ENCODE measurements around the gene DOC2A. TPM values are rescaled to one million over a fixed set of nuclear protein-coding genes. Genes with fewer than 3 reads are reported as not detected.

The DOC2A gene
- total RNA-seq, result 0.24 TPM
- 1.3 TPM for polyA plus RNA-seq
- long read RNA-seq, donor 1, result 0 reads
- long read RNA-seq, donor 2, result 0 reads
- long read RNA-seq, donor 3, result 0 reads
- long read RNA-seq, donor 4, result 0 reads
- long read RNA-seq, donor 5, result 0 reads
- long read RNA-seq, donor 6, result 0 reads
- long read RNA-seq, donor 7, result 0 reads
- long read RNA-seq, donor 8, result 0 reads
- long read RNA-seq, donor 9, partial matches to known transcripts, result 8 of 8 reads
- long read RNA-seq, donor 9, other reads (novel, unspliced or antisense), result 0 of 8 reads
- long read RNA-seq, donor 10, result 0 reads

DNA sequence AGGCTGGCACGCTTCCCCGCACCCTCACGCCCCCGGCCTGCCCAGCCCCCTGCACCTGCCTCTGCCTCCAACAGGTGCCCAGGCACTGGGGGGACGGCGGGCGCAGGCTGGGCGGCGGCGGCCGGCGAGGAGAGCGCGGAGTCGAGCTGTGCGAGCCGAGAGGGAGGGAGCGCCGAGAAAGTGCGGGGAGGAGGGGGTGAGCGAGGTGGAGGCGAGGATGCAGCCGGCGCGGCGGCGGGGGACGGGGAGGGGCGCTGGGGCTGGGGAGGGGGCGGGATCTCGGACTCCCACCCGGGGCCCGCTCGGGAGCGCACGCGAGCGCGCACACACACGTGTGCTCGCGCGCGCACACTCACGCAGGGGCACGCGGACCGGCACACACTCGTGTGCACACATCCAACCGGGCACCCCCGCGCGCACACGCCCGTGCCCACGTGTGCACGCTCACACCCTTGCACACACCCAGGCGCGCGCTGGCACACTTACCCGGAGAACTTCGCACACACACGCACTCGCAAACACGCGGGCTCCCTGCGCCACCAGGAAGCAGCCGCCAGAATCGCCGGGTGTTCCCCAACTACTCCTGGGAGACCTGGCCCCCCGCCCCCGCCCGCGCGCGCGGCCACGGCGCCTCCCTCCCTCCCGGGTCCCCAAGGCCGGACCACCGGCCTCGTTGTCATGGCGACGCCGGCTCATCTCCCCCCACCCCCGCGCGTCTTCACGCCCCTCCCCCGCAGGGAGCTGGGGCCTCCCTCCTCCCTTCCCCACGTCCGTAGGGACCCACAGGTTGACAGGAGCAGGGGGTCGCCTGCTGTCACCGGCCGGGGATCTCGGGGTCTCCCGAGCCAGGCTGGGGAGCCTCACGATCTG lies at the start of gene DOC2A:
Gene DOC2A, minus strand, starts transcription at position 184 of the 870 bp plus-strand sequence. CDS start 805 bp downstream, outside the sequence.
- H3K4me1 ChIP-seq (ENCODE audit: control insufficient read depth in 2 of 2, insufficient read depth in 2 of 2, low read length in 2 of 2), result peaks cover 7 to 12% of the 10 kb centered on the region in 2 donors
- H3K36me3 ChIP-seq (ENCODE audit: control insufficient read depth in 2 of 2, insufficient read depth in 2 of 2, low read length in 1 of 2), result peaks cover under 1 to 5% of the 10 kb centered on the region in 2 donors
- peak within 1 kb of the TSS in 1 of 2 donors; percentile 53 for H3K4me3 ChIP-seq (ENCODE audit: low read length in 2 of 2)
- peak in 1 of 9 donors; percentile 55 for DNase-seq (ENCODE audit: low read depth in 6 of 9, low spot score in 9 of 9)
- peaks cover 1 to 10% of the 10 kb centered on the region in 2 donors for H3K9me3 ChIP-seq (ENCODE audit: control insufficient read depth in 2 of 2, insufficient read depth in 1 of 2, low read length in 1 of 2)
- 1% methylated on average over 98 of the region's 99 CpGs for WGBS
- no peak within 1 kb of the TSS for H3K27ac ChIP-seq (ENCODE audit: low read depth in 1 of 2, low read length in 1 of 2)
- H3K27me3 ChIP-seq (ENCODE audit: control insufficient read depth in 2 of 2, insufficient read depth in 1 of 2, low read length in 1 of 2), result peaks cover 29 to 67% of the 10 kb centered on the region in 2 donors

DNA sequence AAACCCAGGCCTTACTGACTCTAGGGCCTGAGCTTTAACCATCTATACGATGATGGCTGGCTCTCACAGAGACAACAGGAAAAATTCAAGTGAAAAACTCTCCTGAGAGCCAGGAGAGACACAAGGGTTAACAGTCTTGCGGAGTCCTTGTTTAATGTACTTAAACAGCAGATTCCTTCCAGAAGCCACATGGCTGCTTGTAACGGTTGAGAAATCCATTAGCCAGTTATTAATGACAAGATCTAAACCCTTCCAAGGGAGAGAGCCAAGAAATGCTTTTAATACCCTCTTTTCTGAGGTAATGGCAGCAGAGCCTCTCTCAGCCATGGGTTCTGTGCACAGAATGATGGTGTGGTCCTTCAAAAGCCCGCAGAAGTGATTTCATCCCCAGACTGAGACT lies 49.5 kb upstream of the DOC2A start:
- no peak overlapping the region for H3K27ac ChIP-seq (ENCODE audit: low read depth in 1 of 2, low read length in 1 of 2)

DNA sequence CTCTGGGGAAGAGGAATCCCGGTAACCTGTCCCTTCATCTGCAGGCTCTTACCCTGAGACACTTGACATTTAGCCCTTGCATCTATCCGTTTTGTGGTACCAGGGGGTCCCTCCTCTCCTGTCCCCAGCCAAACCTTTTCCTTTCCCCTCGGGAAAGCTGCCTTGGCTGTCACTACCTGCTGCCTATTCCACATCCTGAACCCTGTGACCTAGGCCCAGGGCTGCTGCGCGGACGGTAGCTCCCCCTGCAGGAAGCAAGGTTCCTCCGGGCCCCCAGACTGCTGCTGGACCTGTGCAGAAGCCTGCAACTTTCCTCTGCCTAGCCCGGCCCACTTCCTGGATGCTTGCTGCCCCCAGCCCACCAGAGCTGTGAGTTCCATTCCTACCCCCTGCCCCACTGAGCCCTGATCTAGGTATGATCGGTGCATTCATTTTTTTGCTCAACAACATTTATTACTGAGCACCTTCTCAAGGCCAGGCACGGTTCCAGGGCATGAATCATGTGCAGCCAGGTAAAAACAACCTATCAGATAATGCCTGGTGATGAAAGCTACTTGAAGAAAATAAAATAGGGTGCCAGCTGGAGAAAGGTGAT lies 44.2 kb upstream of the DOC2A start:
- Histone ChIP-seq H3K27ac (ENCODE audit: low read depth in 1 of 2, low read length in 1 of 2) (no peak overlapping the region), H3K4me3 (ENCODE audit: low read length in 2 of 2) (no peak overlapping the region), H3K27me3 (ENCODE audit: control insufficient read depth in 2 of 2, insufficient read depth in 1 of 2, low read length in 1 of 2) (no peaks in the 10 kb centered on the region), H3K9me3 (ENCODE audit: control insufficient read depth in 2 of 2, insufficient read depth in 1 of 2, low read length in 1 of 2) (no peaks in the 10 kb centered on the region), H3K36me3 (ENCODE audit: control insufficient read depth in 2 of 2, insufficient read depth in 2 of 2, low read length in 1 of 2) (no peaks in the 10 kb centered on the region), H3K4me1 (ENCODE audit: control insufficient read depth in 2 of 2, insufficient read depth in 2 of 2, low read length in 2 of 2) (peaks cover 7 to 35% of the 10 kb centered on the region in 2 donors)
- WGBS, result 44% methylated on average over 10 of the region's 10 CpGs
- DNase-seq (ENCODE audit: low read depth in 6 of 9, low spot score in 9 of 9), result peak in 2 of 9 donors; percentile 61 to 63

More for the DNA sequence above, 49.5 kb upstream of the DOC2A start:
- no peaks in the 10 kb centered on the region for H3K9me3 ChIP-seq (ENCODE audit: control insufficient read depth in 2 of 2, insufficient read depth in 1 of 2, low read length in 1 of 2)
- H3K36me3 ChIP-seq (ENCODE audit: control insufficient read depth in 2 of 2, insufficient read depth in 2 of 2, low read length in 1 of 2), result no peaks in the 10 kb centered on the region
- no peaks in the 10 kb centered on the region for H3K27me3 ChIP-seq (ENCODE audit: control insufficient read depth in 2 of 2, insufficient read depth in 1 of 2, low read length in 1 of 2)
- DNase-seq (ENCODE audit: low read depth in 6 of 9, low spot score in 9 of 9), result no peak
- peaks cover 7 to 16% of the 10 kb centered on the region in 2 donors for H3K4me1 ChIP-seq (ENCODE audit: control insufficient read depth in 2 of 2, insufficient read depth in 2 of 2, low read length in 2 of 2)
- WGBS, result 96% methylated on average over 4 of the region's 4 CpGs
- H3K4me3 ChIP-seq (ENCODE audit: low read length in 2 of 2), result no peak overlapping the region

DNA sequence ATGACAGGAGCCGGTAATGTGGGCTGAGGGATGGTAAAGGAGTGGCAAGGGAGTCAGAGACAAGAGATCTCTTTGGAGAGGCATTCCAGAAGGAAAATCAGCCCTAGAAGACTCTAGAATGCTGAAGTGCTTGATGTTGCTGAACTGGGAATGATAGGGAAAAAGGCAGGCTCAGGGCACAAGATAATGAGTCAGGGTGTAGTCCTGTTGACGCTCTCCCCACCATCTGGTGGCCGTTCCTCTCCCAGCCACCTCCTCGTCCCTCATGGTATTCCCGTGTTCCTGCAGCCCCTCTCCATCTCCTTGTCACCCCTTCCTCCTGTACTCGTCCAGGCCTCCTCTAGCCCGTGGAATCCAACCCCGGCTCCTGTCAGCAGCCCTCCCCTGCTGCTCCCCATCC lies 43.6 kb upstream of the DOC2A start:
- H3K27me3 ChIP-seq (ENCODE audit: control insufficient read depth in 2 of 2, insufficient read depth in 1 of 2, low read length in 1 of 2), result no peaks in the 10 kb centered on the region
- H3K9me3 ChIP-seq (ENCODE audit: control insufficient read depth in 2 of 2, insufficient read depth in 1 of 2, low read length in 1 of 2), result no peaks in the 10 kb centered on the region
- H3K27ac ChIP-seq (ENCODE audit: low read depth in 1 of 2, low read length in 1 of 2), result no peak overlapping the region
- WGBS, result 95% methylated on average over 8 of the region's 8 CpGs
- H3K36me3 ChIP-seq (ENCODE audit: control insufficient read depth in 2 of 2, insufficient read depth in 2 of 2, low read length in 1 of 2), result no peaks in the 10 kb centered on the region
- no peak overlapping the region for H3K4me3 ChIP-seq (ENCODE audit: low read length in 2 of 2)
- no peak for DNase-seq (ENCODE audit: low read depth in 6 of 9, low spot score in 9 of 9)
- peaks cover 7 to 35% of the 10 kb centered on the region in 2 donors for H3K4me1 ChIP-seq (ENCODE audit: control insufficient read depth in 2 of 2, insufficient read depth in 2 of 2, low read length in 2 of 2)

DNA sequence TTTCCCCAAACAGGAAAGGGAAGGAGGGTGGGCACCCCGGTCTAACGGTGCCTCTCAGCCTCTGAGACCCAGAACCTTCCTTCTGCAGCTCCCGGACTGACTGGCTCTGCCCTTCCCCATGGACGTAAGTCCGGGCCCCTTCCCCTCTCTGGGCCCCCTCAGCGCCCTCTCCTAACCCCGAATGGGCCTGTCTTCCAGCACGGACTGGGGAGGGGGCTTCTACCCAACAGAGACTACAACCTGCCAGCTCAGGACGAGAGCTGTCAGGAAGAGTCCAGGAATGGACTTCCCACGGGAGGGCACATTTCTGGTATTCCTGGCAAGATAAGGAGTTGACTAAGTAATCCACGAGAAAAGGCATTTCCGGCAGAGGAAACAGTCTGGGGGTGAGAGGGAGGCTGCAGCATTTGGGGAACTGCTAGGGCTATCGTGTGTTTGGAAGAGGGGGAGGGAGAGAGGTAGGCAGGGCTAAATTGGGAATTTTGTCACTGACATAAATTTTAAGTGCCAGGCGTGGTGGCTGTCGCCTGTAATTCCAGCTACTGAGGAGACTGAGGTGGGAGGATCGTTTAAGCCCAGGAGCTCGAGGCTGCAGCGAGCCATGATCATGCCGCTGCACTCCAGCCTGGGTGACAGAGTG lies 42.7 kb upstream of the DOC2A start:
- DNase-seq (ENCODE audit: low read depth in 6 of 9, low spot score in 9 of 9), result no peak
- WGBS, result 14% methylated on average over 19 of the region's 19 CpGs
- no peaks in the 10 kb centered on the region for H3K36me3 ChIP-seq (ENCODE audit: control insufficient read depth in 2 of 2, insufficient read depth in 2 of 2, low read length in 1 of 2)
- no peaks in the 10 kb centered on the region for H3K27me3 ChIP-seq (ENCODE audit: control insufficient read depth in 2 of 2, insufficient read depth in 1 of 2, low read length in 1 of 2)
- no peaks in the 10 kb centered on the region for H3K9me3 ChIP-seq (ENCODE audit: control insufficient read depth in 2 of 2, insufficient read depth in 1 of 2, low read length in 1 of 2)
- peak overlapping the region; percentile 77 to 87 for H3K4me3 ChIP-seq (ENCODE audit: low read length in 2 of 2)
- peak overlapping the region in 1 of 2 donors; percentile 12 for H3K27ac ChIP-seq (ENCODE audit: low read depth in 1 of 2, low read length in 1 of 2)
- peaks cover 7 to 35% of the 10 kb centered on the region in 2 donors for H3K4me1 ChIP-seq (ENCODE audit: control insufficient read depth in 2 of 2, insufficient read depth in 2 of 2, low read length in 2 of 2)

DNA sequence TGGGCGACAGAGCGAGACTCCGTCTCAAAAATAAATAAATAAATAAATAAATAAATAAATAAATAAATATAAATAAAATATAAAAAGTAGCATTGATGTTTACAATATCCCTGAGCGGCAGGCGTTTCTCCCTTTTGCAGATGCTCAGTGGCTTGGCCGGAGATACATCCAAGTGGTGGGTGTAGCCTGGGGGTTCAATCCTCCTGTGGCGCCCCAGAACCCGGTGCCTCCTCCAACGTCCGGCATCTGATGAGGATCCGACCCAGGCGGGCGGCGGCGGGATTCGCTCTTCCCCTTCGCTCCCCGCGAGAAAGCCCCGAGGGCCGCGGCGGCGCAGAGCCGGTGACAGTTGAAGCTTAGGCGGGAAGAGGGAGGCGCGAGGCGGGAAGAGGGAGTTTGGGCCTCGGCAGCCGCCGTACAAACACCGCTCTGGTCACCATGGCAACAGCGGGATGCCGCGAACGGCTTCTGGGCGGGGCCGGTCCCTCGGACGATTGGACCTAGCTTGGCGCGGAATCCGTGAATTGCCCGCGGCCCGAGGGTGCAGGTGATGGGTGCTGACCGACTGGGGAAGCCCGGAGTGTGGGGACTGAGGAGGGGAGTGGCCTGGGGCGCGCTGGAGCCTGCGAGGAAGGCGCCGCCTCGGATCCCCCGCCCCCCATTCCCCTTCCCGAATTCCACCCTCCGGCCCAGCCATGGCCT lies 42.0 kb upstream of the DOC2A start:
- peak overlapping the region in 1 of 2 donors; percentile 12 for H3K27ac ChIP-seq (ENCODE audit: low read depth in 1 of 2, low read length in 1 of 2)
- H3K9me3 ChIP-seq (ENCODE audit: control insufficient read depth in 2 of 2, insufficient read depth in 1 of 2, low read length in 1 of 2), result no peaks in the 10 kb centered on the region
- H3K4me1 ChIP-seq (ENCODE audit: control insufficient read depth in 2 of 2, insufficient read depth in 2 of 2, low read length in 2 of 2), result peaks cover 7 to 35% of the 10 kb centered on the region in 2 donors
- no peaks in the 10 kb centered on the region for H3K27me3 ChIP-seq (ENCODE audit: control insufficient read depth in 2 of 2, insufficient read depth in 1 of 2, low read length in 1 of 2)
- 5% methylated on average over 58 of the region's 58 CpGs for WGBS
- peak; percentile 63 to 90 (median 77) for DNase-seq (ENCODE audit: low read depth in 6 of 9, low spot score in 9 of 9)
- H3K4me3 ChIP-seq (ENCODE audit: low read length in 2 of 2), result peak overlapping the region; percentile 77 to 87
- H3K36me3 ChIP-seq (ENCODE audit: control insufficient read depth in 2 of 2, insufficient read depth in 2 of 2, low read length in 1 of 2), result no peaks in the 10 kb centered on the region

DNA sequence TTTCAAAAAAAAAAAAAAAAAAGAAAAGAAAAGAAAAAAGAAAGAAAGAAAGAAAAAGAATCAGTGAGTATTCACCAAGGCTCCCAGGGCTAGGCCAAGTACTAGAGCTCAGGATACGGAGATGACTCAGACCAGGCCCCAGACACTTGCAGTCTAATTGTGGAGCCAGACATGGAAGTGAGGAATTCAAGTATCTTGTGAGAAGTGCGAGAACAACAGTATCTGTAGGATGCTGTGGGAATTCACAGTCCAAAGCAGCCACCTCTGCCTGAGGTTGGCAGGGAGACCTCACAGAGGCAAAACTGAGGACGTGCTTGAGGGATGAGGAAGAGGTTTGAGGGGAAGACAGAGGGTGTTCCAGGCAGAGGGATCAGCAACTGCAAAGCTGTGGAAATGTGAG lies 40.7 kb upstream of the DOC2A start:
- no peaks in the 10 kb centered on the region for H3K36me3 ChIP-seq (ENCODE audit: control insufficient read depth in 2 of 2, insufficient read depth in 2 of 2, low read length in 1 of 2)
- 94% methylated on average over 3 of the region's 3 CpGs for WGBS

DNA sequence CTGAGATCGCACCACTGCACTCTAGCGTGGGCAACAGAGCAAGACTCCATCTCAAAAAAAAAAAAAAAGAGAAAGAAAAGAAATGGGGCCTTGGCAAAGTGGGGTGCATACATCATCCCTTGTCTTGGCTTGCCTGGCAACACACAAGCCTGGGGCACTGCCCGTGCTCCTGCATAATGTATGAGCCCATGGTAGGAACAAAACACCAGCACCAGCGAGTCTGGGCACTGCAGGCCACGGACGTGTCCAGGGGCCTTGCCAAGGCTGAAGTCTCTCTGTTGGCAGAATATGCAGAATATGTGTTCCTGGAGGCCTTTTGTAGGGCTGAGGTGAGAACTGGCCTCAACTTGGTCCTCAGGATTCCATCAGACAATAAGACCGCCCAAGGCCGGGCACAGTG lies 39.0 kb upstream of the DOC2A start:
- no peak for DNase-seq (ENCODE audit: low read depth in 6 of 9, low spot score in 9 of 9)
- 98% methylated on average over 8 of the region's 8 CpGs for WGBS
- H3K36me3 ChIP-seq (ENCODE audit: control insufficient read depth in 2 of 2, insufficient read depth in 2 of 2, low read length in 1 of 2), result no peaks in the 10 kb centered on the region
- H3K4me3 ChIP-seq (ENCODE audit: low read length in 2 of 2), result no peak overlapping the region
- H3K27ac ChIP-seq (ENCODE audit: low read depth in 1 of 2, low read length in 1 of 2), result no peak overlapping the region
- H3K4me1 ChIP-seq (ENCODE audit: control insufficient read depth in 2 of 2, insufficient read depth in 2 of 2, low read length in 2 of 2), result peaks cover 7 to 26% of the 10 kb centered on the region in 2 donors
- peaks cover 0 to 5% of the 10 kb centered on the region in 2 donors for H3K9me3 ChIP-seq (ENCODE audit: control insufficient read depth in 2 of 2, insufficient read depth in 1 of 2, low read length in 1 of 2)
- no peaks in the 10 kb centered on the region for H3K27me3 ChIP-seq (ENCODE audit: control insufficient read depth in 2 of 2, insufficient read depth in 1 of 2, low read length in 1 of 2)

More for the DNA sequence above, 40.7 kb upstream of the DOC2A start:
- Histone ChIP-seq H3K4me1 (ENCODE audit: control insufficient read depth in 2 of 2, insufficient read depth in 2 of 2, low read length in 2 of 2) (peaks cover 7 to 35% of the 10 kb centered on the region in 2 donors), H3K9me3 (ENCODE audit: control insufficient read depth in 2 of 2, insufficient read depth in 1 of 2, low read length in 1 of 2) (no peaks in the 10 kb centered on the region), H3K27ac (ENCODE audit: low read depth in 1 of 2, low read length in 1 of 2) (peak overlapping the region in 1 of 2 donors; percentile 19), H3K27me3 (ENCODE audit: control insufficient read depth in 2 of 2, insufficient read depth in 1 of 2, low read length in 1 of 2) (no peaks in the 10 kb centered on the region), H3K4me3 (ENCODE audit: low read length in 2 of 2) (peak overlapping the region in 1 of 2 donors; percentile 4)
- no peak for DNase-seq (ENCODE audit: low read depth in 6 of 9, low spot score in 9 of 9)

Measured in thymus (tissue), 14 donors.